Mucosa of stomach (tissue), 1 donor: ENCODE measurements around the gene FAM98C.
"Not testable (repeated sequence)": the region's sequence is repeated elsewhere in the genome, so short reads cannot be mapped to it uniquely, and the experiment has no call there.

Experiments
- H3K27me3 ChIP-seq: one replicate; pipeline ENCODE4 v1.7.0; 2013; ENCODE audit warnings: mild to moderate bottlenecking, low read length; ENCODE audit not compliant: control insufficient read depth, insufficient read depth
- H3K36me3 ChIP-seq: one replicate; pipeline ENCODE4 v1.7.0; 2013; ENCODE audit warnings: low read length; ENCODE audit not compliant: control insufficient read depth, insufficient read depth
- H3K4me1 ChIP-seq: one replicate; pipeline ENCODE4 v1.7.0; 2013; ENCODE audit warnings: mild to moderate bottlenecking, low read length; ENCODE audit not compliant: control insufficient read depth, insufficient read depth
- H3K4me3 ChIP-seq: one replicate; pipeline ENCODE4 v1.7.0; 2013; ENCODE audit warnings: low read length
- H3K9ac ChIP-seq: one replicate; pipeline ENCODE4 v1.7.0; 2013; ENCODE audit warnings: mild to moderate bottlenecking, low read length, moderate library complexity
- H3K9me3 ChIP-seq: one replicate; pipeline ENCODE4 v1.7.0; 2013; ENCODE audit warnings: mild to moderate bottlenecking, low read length, moderate library complexity; ENCODE audit not compliant: control insufficient read depth
- donor health status: Pancreatic carcinoma.

FAM98C gene

GRCh38 chr19:38402967-38403674 lies at the start of gene FAM98C:
TSS of gene FAM98C (plus strand) at chr19:38403093. CDS start at chr19:38403154, 61 bp downstream.
- peak within 1 kb of the TSS; percentile 87 for H3K9ac ChIP-seq
- no peaks in the 10 kb centered on the region for H3K36me3 ChIP-seq
- H3K4me3 ChIP-seq: peak within 1 kb of the TSS; percentile 82
- H3K4me1 ChIP-seq: peaks cover 17% of the 10 kb centered on the region
- no peaks in the 10 kb centered on the region for H3K9me3 ChIP-seq
- peaks cover 4% of the 10 kb centered on the region for H3K27me3 ChIP-seq

GRCh38 chr19:38355728-38356725 lies 46.9 kb upstream of the FAM98C start:
- Histone ChIP-seq H3K36me3 (no peaks in the 10 kb centered on the region), H3K4me3 (no peak overlapping the region), H3K27me3 (peaks cover 31% of the 10 kb centered on the region), H3K9me3 (no peaks in the 10 kb centered on the region), H3K9ac (no peak overlapping the region), H3K4me1 (no peaks in the 10 kb centered on the region)

- no peaks in the 10 kb centered on the region for H3K9me3 ChIP-seq
- peaks cover 35% of the 10 kb centered on the region for H3K27me3 ChIP-seq
- H3K9ac ChIP-seq: no peak overlapping the region
- no peak overlapping the region for H3K4me3 ChIP-seq
- H3K4me1 ChIP-seq: peaks cover 10% of the 10 kb centered on the region
- H3K36me3 ChIP-seq: no peaks in the 10 kb centered on the region
Observed at GRCh38 chr19:38358071-38358470, 44.8 kb upstream of the FAM98C start.

- H3K9me3 ChIP-seq: no peaks in the 10 kb centered on the region
- peaks cover 11% of the 10 kb centered on the region for H3K4me1 ChIP-seq
- no peak overlapping the region for H3K4me3 ChIP-seq
- H3K27me3 ChIP-seq: peaks cover 35% of the 10 kb centered on the region
- no peak overlapping the region for H3K9ac ChIP-seq
- H3K36me3 ChIP-seq: no peaks in the 10 kb centered on the region
Observed at GRCh38 chr19:38359242-38360021, 43.5 kb upstream of the FAM98C start.

GRCh38 chr19:38360351-38360750 lies 42.5 kb upstream of the FAM98C start:
- H3K4me1 ChIP-seq: peaks cover 11% of the 10 kb centered on the region
- no peak overlapping the region for H3K4me3 ChIP-seq
- H3K9me3 ChIP-seq: no peaks in the 10 kb centered on the region
- H3K36me3 ChIP-seq: no peaks in the 10 kb centered on the region
- peaks cover 38% of the 10 kb centered on the region for H3K27me3 ChIP-seq
- H3K9ac ChIP-seq: no peak overlapping the region

GRCh38 chr19:38360839-38361631 lies 41.9 kb upstream of the FAM98C start:
- no peaks in the 10 kb centered on the region for H3K9me3 ChIP-seq
- H3K36me3 ChIP-seq: no peaks in the 10 kb centered on the region
- H3K4me1 ChIP-seq: peaks cover 11% of the 10 kb centered on the region
- H3K27me3 ChIP-seq: peaks cover 38% of the 10 kb centered on the region
- H3K9ac ChIP-seq: no peak overlapping the region
- no peak overlapping the region for H3K4me3 ChIP-seq

GRCh38 chr19:38361633-38362075 lies 41.2 kb upstream of the FAM98C start:
- Histone ChIP-seq H3K27me3 (peaks cover 33% of the 10 kb centered on the region), H3K9ac (no peak overlapping the region), H3K9me3 (no peaks in the 10 kb centered on the region), H3K4me1 (peaks cover 11% of the 10 kb centered on the region), H3K4me3 (peak overlapping the region; percentile 36), H3K36me3 (no peaks in the 10 kb centered on the region)

- Histone ChIP-seq H3K36me3 (no peaks in the 10 kb centered on the region), H3K4me3 (peak overlapping the region; percentile 36), H3K4me1 (peaks cover 11% of the 10 kb centered on the region), H3K9ac (peak overlapping the region; percentile 8), H3K27me3 (peaks cover 33% of the 10 kb centered on the region), H3K9me3 (no peaks in the 10 kb centered on the region)
Observed at GRCh38 chr19:38362076-38362945, 40.6 kb upstream of the FAM98C start.

GRCh38 chr19:38362946-38363688 lies 39.8 kb upstream of the FAM98C start:
- not testable (repeated sequence) for H3K36me3 ChIP-seq, H3K9me3 ChIP-seq, H3K9ac ChIP-seq, H3K4me3 ChIP-seq
- Histone ChIP-seq H3K4me1 (peaks cover 11% of the 10 kb centered on the region), H3K27me3 (peaks cover 32% of the 10 kb centered on the region)

- peaks cover 11% of the 10 kb centered on the region for H3K4me1 ChIP-seq
- no peak overlapping the region for H3K9ac ChIP-seq
- no peaks in the 10 kb centered on the region for H3K9me3 ChIP-seq
- no peak overlapping the region for H3K4me3 ChIP-seq
- H3K36me3 ChIP-seq: no peaks in the 10 kb centered on the region
- H3K27me3 ChIP-seq: peaks cover 3% of the 10 kb centered on the region
Observed at GRCh38 chr19:38367041-38367440, 35.9 kb upstream of the FAM98C start.
